PC-9 (cell line): Measurements from ENCODE around the gene N4BP2L2. TPM values are rescaled to one million over a fixed set of nuclear protein-coding genes. Genes with fewer than 3 reads are reported as not detected.

ENCODE experiments used
- BruUV-seq: library from RNA; stranded (reverse); fragments of 400-500 nt; replicated peaks from 2 replicates; lab custom pipeline; 2021; lab: Mats Ljungman, UMichigan
- CTCF ChIA-PET: fragments of 300-600 bp; sonication (Branson Sonifier 250); formaldehyde crosslinking; loops from one replicate; lab custom pipeline; 2022; ENCODE audit warnings: antibody characterized with exemption; lab: Charles Lee
- POLR2A ChIA-PET: fragments of 300-600 bp; sonication (Branson Sonifier 250); formaldehyde crosslinking; loops from one replicate; lab custom pipeline; 2022; ENCODE audit warnings: antibody characterized with exemption; ENCODE audit not compliant: unreplicated experiment; lab: Charles Lee
- DNase-seq, 2 experiments: peaks; one replicate each; pipeline versions ENCODE4 v3.0.0 to v3.0.0-alpha.2; 2015 to 2022; ENCODE audit warnings: mixed read lengths in 1 of 2
- H2AFZ ChIP-seq: fragments of 200-600 bp; sonication (generic); 2 replicates; pipeline ENCODE4 v1.8.1; 2017; ENCODE audit warnings: antibody characterized with exemption
- H3F3A ChIP-seq: fragments of 200-600 bp; sonication (generic); 2 replicates; pipeline ENCODE4 v1.8.1; 2017; ENCODE audit warnings: antibody characterized with exemption, mild to moderate bottlenecking, low read depth; ENCODE audit not compliant: insufficient read depth
- H3K27ac ChIP-seq: fragments of 200-600 bp; sonication (generic); 2 replicates; pipeline ENCODE4 v1.6.1; 2016; ENCODE audit warnings: mixed run types
- H3K27me3 ChIP-seq: fragments of 200-600 bp; sonication (generic); 2 replicates; pipeline ENCODE4 v1.6.1; 2016; ENCODE audit warnings: low read depth, mixed run types; ENCODE audit not compliant: insufficient read depth
- H3K36me3 ChIP-seq: fragments of 200-600 bp; sonication (generic); 2 replicates; pipeline ENCODE4 v1.6.1; 2016; ENCODE audit warnings: low read depth, mixed run types
- H3K4me1 ChIP-seq: fragments of 200-600 bp; sonication (generic); replicated peaks from 2 replicates; pipeline ENCODE4 v1.6.1; 2016; ENCODE audit warnings: mixed run types; ENCODE audit not compliant: insufficient read depth
- H3K4me2 ChIP-seq: fragments of 200-600 bp; sonication (generic); 2 replicates; pipeline ENCODE4 v1.6.1; 2017; ENCODE audit warnings: mixed run types
- H3K4me3 ChIP-seq: fragments of 200-600 bp; sonication (generic); 2 replicates; pipeline ENCODE4 v1.6.1; 2016; ENCODE audit warnings: mixed run types
- H3K79me2 ChIP-seq: fragments of 200-600 bp; sonication (generic); 2 replicates; pipeline ENCODE4 v1.6.1; 2017; ENCODE audit warnings: low read depth, mixed run types
- H3K9me2 ChIP-seq: fragments of 200-600 bp; sonication (generic); 2 replicates; pipeline ENCODE4 v1.8.1; 2017; ENCODE audit warnings: mild to moderate bottlenecking; ENCODE audit not compliant: insufficient read depth
- H3K9me3 ChIP-seq: fragments of 200-600 bp; sonication (generic); 2 replicates; pipeline ENCODE4 v1.8.1; 2016; ENCODE audit warnings: low read depth; ENCODE audit not compliant: insufficient read depth
- H4K20me1 ChIP-seq: fragments of 200-600 bp; sonication (generic); 2 replicates; pipeline ENCODE4 v1.8.1; 2017; ENCODE audit not compliant: insufficient read depth
- EZH2 ChIP-seq: fragments of 200-600 bp; sonication (generic); IDR thresholded peaks from 2 replicates; pipeline ENCODE4 v1.8.0; 2017; ENCODE audit warnings: antibody characterized with exemption, low read depth
- intact Hi-C: fragments of 100-400 bp; cut with micrococcal nuclease; formaldehyde crosslinking; loops from one replicate; pipeline ENCODE4 v1.10.0; 2022; ENCODE audit not compliant: unreplicated experiment
- total RNA-seq: library from RNA; stranded (reverse); gene quantifications from 2 replicates; pipeline ENCODE4 v1.2.3, GENCODE V29; 2021
- TF ChIP-seq, protein P1 (sequence below): fragments of 200-600 bp; sonication (generic); conservative IDR thresholded peaks from 2 replicates; pipeline ENCODE4 v1.6.1; 2017; ENCODE audit warnings: mixed run types, antibody characterized with exemption, mild to moderate bottlenecking, moderate library complexity

Gene N4BP2L2
- total RNA-seq, 1 experiment from 2014 or later = 81.3 TPM

DNA sequence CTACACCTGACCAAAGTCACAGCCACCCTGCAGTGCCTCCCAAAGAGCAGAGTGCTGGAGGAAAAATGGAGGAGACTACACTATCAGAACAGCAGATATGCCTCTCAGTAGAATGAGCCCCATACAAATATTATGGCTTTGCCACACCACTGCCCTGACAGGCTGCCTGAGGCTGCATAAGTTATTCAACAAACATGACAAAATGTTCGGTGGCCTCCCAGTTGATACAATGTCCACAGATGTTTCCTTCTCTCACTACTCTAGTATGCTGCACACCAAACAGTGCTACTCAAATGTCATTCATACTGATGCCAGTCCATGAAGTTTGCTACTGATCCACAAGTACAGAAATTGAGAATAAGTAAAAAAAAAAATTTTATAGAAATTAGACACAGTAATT is 41.0 kb downstream of the N4BP2L2 start:
- ChIA-PET POLR2A (interaction anchor here (0.7 kb wide), 1 partner anchor 211 kb away, joined by 4 read pairs; no protein-coding TSS in a partner anchor), CTCF (no interaction called here)
- H3K36me3 ChIP-seq = no peaks in the 10 kb centered on the region
- H4K20me1 ChIP-seq = no peaks in the 10 kb centered on the region
- no peak overlapping the region for H3K4me2 ChIP-seq
- no peaks in the 10 kb centered on the region for H3K9me2 ChIP-seq
- intact Hi-C loops = no loop called here
- no peaks in the 10 kb centered on the region for H3K4me1 ChIP-seq
- DNase-seq = no peak
- no TSS peak for BruUV-seq
- no peaks in the 10 kb centered on the region for H3F3A ChIP-seq
- no peaks in the 10 kb centered on the region for H3K9me3 ChIP-seq
- no peak overlapping the region for H3K27ac ChIP-seq
- no peak overlapping the region for H2AFZ ChIP-seq
- TF ChIP-seq EZH2 = no peak
- TF ChIP-seq, protein P1, sequence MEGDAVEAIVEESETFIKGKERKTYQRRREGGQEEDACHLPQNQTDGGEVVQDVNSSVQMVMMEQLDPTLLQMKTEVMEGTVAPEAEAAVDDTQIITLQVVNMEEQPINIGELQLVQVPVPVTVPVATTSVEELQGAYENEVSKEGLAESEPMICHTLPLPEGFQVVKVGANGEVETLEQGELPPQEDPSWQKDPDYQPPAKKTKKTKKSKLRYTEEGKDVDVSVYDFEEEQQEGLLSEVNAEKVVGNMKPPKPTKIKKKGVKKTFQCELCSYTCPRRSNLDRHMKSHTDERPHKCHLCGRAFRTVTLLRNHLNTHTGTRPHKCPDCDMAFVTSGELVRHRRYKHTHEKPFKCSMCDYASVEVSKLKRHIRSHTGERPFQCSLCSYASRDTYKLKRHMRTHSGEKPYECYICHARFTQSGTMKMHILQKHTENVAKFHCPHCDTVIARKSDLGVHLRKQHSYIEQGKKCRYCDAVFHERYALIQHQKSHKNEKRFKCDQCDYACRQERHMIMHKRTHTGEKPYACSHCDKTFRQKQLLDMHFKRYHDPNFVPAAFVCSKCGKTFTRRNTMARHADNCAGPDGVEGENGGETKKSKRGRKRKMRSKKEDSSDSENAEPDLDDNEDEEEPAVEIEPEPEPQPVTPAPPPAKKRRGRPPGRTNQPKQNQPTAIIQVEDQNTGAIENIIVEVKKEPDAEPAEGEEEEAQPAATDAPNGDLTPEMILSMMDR = no peak
- H3K79me2 ChIP-seq = no peaks in the 10 kb centered on the region
- H3K27me3 ChIP-seq = no peaks in the 10 kb centered on the region
- no peak overlapping the region for H3K4me3 ChIP-seq

DNA sequence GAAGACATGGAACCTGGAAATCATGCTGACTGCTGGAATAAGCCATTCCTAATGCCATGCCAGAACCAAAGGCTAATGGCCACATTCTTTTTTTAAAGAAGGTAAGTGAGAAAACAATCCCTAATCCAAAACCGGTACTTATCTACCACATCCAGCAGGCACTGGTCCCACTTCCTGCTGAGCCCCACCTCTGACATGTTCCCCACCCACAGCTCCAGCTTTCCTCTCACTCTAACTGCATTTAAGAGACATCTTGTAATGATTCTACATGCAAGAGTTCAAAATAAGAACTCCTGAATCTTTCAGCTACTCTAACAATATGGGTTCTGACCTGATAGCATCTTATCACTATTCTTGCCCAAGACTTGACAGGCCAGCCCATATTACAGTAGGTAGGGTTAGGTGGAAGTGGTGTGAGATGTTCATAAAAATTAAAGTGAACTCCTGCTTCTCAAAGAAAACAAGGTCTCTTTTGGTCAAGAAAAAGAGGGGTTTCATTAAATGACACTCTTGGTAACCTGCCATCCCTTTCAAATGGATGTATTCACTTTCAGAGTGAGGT is 41.9 kb downstream of the N4BP2L2 start:
- Histone ChIP-seq H3K4me3 (no peak overlapping the region), H3K9me2 (no peaks in the 10 kb centered on the region), H3K27me3 (no peaks in the 10 kb centered on the region), H3K36me3 (no peaks in the 10 kb centered on the region), H3K9me3 (no peaks in the 10 kb centered on the region), H3K4me2 (no peak overlapping the region), H2AFZ (no peak overlapping the region), H4K20me1 (no peaks in the 10 kb centered on the region), H3K79me2 (no peaks in the 10 kb centered on the region), H3K27ac (no peak overlapping the region), H3K4me1 (no peaks in the 10 kb centered on the region), H3F3A (no peaks in the 10 kb centered on the region)
- no peak for DNase-seq
- CTCF ChIA-PET = no interaction called here
- no TSS peak for BruUV-seq
- POLR2A ChIA-PET = no interaction called here
- intact Hi-C loops = no loop called here
- TF ChIP-seq, protein P1 = no peak
- no peak for TF ChIP-seq EZH2

DNA sequence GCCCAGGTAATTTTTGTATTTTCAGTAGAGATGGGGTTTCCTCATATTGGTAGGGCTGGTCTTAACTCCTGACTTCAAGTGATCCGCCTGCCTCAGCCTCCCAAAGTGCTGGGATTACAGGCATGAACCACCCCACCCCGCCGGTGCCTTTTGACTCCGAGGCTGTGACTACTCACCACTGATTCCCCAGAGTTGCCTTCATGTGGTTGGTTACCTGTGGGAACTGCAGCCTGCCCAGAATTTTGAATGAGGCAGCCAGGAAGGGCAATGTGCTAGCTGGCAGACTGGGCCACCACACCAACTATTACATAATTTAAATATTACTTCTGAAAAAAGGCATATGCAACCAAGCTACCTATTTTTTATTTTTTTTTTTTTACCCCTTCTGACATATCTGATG is 42.8 kb downstream of the N4BP2L2 start:
- ChIA-PET POLR2A (no interaction called here), CTCF (no interaction called here)

More for the DNA sequence above, 42.8 kb downstream of the N4BP2L2 start:
- BruUV-seq = no TSS peak
- TF ChIP-seq, protein P1 = no peak
- TF ChIP-seq EZH2 = no peak
- no peaks in the 10 kb centered on the region for H3K79me2 ChIP-seq
- no peak for DNase-seq
- H3K27me3 ChIP-seq = no peaks in the 10 kb centered on the region
- H4K20me1 ChIP-seq = no peaks in the 10 kb centered on the region
- no peaks in the 10 kb centered on the region for H3K9me3 ChIP-seq
- no peak overlapping the region for H2AFZ ChIP-seq
- H3K36me3 ChIP-seq = no peaks in the 10 kb centered on the region
- no peak overlapping the region for H3K4me2 ChIP-seq
- H3K27ac ChIP-seq = no peak overlapping the region
- no peaks in the 10 kb centered on the region for H3K4me1 ChIP-seq
- no peaks in the 10 kb centered on the region; the same call in 1 of the 2 replicates for H3F3A ChIP-seq
- H3K4me3 ChIP-seq = no peak overlapping the region
- H3K9me2 ChIP-seq = no peaks in the 10 kb centered on the region
- intact Hi-C loops = no loop called here
